HG02852 (cell line): Measurements from ENCODE around the gene SLC35E3.

Source experiments
- ATAC-seq: cut with Tn5 transposase; IDR thresholded peaks from one replicate; pipeline ENCODE4 v1.9.1; 2021; ENCODE audit warnings: mild to moderate bottlenecking, moderate library complexity; ENCODE audit not compliant: unreplicated experiment

SLC35E3 gene

DNA sequence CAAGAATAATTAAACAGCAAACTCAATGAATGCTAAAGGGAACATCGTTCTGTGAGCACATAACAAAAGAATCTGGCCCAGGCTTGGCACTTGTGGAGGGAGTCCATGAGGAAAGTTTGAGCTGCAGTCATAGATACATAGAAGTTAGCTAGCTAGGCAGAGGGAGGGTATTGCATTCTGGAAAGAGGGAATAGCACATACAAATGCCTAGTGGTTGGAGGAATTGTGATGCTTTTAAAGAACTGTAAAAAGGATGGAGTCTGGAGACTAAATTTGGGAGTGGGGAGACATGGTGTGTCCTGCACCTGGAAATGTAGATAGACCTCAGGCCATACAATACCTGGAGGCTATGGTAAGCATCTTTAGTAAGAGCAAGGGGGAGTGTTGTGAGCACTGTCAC, 24.0 kb downstream of the SLC35E3 start:
- no peak for ATAC-seq

DNA sequence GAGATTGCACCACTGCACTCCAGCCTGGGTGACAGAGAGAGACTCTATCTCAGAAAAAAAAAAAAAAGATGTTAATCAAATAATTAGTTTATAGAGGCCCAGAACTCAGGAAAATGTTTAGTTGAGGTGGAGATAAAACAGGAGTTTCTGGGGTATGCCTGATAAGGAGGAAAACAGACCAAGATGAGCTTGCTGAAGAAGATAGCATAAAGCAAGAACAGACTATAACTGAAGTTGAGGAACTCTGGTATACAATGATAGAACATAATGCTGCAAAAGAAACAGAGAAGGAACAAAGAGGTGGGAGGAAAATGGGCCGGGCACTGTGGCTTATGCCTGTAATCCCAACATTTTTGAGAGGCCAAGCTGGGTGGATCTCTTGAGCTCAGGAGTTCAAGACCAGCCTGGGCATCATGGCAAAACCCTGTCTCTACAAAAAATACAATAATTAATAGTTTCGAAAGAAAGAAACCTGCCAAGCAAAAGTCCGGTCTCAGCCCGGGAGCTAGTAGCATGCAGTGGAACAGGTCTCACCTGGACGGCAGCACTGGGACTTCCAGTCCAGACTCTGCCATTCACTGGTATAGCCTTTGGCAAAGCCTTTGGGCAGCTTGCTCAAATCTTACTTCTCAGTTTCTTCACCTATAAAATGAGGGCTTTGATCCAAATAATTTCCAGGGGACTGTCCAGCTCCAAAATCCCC, 25.4 kb downstream of the SLC35E3 start:
- ATAC-seq, result no peak

DNA sequence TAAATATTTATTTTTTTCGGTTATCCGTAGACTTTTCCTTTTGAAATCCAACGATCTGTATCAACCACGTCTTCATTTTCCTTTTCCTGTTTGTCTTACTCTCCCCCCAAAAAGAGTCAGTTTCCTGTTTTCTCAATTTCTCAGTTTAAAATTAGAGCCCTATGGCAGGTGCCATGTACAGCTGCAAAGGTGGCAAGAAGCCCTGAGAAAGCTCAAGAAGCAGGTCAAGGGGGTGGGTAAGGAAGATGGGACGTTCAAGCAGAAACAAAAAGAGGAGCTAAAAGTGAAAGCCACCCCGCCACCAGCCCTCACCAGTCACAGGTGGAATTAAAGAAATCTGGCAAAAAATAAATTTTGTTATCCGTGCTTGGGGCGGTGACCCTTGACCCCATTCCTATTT, 26.7 kb downstream of the SLC35E3 start:
- no peak for ATAC-seq

DNA sequence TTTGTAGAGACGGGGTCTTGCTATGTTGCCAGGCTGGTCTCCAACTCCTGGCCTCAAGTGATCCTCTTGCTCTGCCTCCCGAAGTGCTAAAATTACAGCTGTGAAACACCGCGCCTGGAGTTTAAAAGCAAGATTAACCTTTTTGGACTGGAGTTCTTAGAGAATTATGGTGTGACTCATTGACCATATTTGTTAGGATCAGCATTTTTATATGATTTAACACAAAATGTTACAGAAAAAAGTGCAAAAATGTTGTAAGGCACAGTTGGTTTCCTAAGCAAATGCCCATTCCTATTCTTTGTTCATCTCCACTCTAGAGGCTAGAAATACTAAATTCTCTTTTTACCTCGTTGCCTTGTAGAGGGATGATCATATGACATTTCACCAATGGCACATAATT, 27.6 kb downstream of the SLC35E3 start:
- no peak for ATAC-seq

DNA sequence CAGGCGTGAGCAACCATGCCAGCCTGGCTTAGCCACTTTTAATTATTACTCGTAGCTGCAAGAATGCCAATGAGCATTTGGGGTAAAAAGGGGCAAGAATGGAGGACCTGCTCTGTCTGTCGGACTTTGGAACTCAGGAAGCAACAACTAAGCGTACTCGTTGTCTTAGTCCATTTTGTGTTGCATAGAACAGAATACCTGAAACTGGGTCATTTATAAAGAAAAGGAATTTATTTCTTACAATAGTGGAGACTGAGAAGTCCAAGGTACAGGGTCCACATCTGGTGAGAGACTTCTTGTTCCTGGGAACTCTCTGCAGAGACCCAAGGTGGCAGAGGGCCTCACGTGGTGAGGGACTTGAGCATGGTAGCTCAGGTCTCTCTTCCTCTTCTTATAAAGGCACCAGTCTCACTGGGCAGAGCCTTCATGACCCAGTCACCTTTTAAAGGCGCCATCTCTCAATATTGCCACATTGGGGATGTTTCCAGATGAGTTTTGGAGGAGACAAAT, 29.2 kb downstream of the SLC35E3 start:
- ATAC-seq, result no peak

DNA sequence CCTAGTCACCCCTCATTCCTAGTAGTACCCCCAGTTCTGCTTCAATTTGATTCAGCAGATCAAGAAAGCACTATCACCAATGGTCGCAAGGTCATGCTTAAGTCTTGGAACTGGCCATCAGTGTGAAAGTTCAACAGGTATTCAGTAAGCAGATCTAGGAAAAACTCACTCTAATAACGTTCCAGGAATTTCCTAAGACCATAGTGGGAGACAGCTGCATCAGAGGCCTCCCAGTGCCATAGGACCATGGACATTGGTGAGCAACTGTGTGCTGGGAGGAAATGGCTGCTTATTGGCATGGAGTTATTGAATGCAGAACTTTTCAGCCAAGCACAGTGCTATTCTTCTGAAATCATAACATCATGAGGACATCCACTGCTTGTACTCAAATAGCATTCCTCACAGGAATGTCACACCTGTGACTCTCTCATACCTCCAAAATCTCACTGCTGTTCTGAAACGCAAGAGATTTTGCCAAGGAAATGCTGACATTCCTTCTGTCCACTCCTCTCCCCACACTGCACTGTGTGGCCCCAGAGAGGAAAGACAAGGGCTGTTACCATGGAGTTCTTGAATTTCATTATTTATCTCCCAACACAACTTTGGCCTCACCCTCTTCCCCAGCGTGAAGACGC, 31.1 kb downstream of the SLC35E3 start:
- ATAC-seq, result no peak

DNA sequence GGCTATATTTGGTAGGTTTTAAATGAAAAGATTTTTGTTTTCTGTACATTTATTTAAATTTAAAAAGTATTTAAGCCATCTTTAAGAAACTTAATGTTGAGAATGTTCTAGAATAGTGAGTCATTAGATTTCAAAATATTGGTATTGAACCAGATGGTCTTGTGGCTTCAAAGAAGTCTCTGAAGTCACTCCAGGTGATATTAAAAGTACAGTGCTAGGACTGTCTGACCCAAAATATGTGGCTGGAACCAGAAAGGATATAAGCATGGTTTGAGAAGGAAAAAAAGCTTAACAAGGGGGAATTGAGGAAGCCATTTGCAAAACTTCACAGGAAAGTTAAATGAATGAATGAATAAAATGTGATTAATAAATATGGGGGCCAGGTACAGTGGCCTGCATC, 33.3 kb downstream of the SLC35E3 start:
- ATAC-seq, result no peak

DNA sequence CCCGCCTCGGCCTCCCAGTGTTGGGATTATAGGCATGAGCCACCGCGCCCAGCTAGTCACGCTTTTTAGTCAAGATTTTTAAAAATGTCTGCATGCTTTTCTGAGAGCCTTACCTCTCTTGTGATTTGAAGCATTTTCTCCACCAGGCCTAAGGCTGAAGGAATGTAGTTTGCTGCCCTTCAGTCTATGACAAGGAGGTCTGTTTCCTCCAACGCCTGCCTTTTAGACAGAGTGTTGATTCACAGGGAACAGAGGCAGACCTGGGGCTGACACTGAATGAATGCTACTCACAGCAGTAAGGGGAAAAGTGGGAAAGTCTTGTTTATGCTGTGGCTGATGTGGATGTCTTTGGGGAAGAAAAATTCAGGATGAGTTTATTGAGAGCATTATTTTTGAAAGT, 34.8 kb downstream of the SLC35E3 start:
- ATAC-seq, result no peak

DNA sequence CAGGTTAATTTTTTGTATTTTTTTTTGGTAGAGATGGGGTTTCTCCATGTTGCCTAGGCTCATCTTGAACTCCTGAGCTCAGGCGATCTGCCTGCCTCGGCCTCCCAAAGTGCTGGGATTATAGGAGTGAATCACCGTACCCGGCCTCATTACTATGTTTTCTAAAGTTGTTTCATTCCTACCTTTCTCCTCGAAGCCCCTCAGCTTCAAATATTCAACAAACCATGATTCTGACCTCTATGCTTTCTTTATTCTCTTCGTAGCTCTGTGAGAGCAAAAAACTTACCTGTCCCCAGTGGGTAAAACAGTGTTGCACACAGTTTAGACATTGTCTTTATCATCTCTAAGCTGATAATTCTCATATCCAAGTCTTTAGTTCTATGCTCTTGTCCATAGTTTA, 35.8 kb downstream of the SLC35E3 start:
- ATAC-seq, result no peak

DNA sequence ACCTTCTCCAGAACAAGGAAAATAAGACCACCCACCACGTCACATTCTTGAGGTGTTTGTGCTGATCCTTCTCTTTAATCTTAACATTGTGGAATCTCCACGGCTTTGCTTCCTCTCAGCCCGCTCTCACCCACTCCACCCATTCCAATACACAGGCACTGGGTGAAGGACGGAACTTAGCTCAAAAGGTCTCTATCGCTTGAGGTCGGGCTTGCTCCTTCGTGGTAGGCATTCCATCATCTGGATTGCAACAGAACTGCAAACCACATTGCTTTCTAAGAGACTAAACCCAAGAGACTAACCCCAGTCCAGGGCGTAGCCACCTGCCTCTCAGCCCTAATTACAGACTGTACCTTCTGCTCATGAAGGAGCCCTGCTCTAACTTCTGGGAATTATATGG, 38.0 kb downstream of the SLC35E3 start:
- no peak for ATAC-seq

DNA sequence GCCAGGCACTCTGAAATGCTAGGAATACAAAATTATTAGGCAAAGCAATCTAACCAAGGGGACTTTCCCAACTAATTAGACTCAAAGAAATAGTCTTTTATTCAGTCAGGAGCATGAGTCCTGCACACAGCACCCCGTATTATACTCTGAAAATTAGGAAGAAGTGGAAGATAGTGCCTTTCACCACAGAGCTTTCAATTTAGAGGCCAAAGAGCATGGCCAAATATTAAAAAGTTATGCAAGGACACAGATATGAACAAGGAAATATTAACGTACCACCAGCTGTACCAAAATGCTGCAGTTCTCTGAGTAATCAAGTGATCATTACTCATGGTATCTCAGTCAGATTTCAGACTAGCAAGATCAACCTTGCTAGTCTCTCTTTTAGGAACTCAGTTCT, 39.4 kb downstream of the SLC35E3 start:
- ATAC-seq, result no peak

DNA sequence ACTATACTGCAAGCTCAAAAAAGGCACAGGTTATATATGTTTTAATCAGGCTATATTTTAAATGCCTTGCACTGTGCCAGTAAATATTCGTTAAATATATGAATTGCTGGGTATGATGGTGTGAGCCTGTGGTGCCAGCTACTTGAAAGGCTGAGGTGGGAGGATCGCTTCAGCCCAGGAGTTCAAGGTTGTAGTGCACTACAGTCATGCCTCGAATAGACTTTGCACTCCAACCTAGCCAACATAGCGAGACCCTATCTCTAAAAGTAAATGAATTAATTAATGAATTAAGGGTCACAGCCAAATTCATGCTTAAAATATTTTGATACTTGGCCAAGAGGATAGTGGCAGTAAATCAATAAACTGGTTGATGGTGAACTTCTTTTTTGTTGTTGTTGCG, 39.8 kb downstream of the SLC35E3 start:
- ATAC-seq, result no peak

DNA sequence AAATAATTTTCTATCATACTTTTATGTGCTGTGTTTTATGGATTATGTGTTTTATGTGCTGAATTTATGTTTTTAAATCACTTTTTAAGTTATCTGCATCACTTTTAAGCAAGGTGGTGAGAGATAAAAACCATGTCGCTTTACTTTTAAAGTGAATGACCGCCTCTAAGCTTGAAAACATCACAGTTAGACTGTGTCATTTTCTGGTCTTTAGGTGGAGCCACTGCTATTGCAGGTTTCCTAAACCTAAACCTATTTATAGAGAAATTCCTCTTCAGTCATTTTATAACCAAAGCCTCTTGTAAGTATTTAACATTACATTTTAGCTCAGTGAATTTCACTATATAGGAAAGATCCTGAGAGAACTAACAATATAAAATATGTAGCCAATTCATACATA, 41.0 kb downstream of the SLC35E3 start:
- ATAC-seq, result no peak

DNA sequence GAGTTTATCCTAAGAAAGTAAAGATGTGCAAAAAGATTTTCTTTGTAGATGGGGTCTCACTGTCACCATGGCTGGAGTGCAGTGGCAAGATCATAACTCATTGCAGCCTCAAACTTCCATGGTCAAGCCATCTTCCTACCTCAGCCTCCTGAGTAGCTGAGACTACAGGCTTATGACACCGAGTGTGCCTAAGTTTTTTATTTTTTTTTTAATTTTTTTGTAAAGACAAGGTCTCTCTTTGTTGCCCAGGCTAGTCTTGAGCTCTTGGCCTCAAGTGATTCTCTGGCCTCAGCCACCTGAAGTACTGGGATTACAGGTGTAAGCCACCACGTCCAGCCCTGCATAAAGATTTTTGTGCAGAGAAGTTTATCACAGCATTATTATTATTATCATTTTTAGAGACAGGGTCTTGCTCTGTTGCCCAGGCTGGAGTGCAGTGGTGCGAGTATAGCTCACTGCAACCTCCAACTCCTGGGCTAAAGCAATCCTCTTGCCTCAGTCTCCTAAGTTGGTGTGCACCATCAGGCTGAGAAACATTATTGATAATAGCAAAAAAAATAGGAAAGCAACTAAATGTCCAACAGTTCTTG, 42.7 kb downstream of the SLC35E3 start:
- no peak for ATAC-seq

DNA sequence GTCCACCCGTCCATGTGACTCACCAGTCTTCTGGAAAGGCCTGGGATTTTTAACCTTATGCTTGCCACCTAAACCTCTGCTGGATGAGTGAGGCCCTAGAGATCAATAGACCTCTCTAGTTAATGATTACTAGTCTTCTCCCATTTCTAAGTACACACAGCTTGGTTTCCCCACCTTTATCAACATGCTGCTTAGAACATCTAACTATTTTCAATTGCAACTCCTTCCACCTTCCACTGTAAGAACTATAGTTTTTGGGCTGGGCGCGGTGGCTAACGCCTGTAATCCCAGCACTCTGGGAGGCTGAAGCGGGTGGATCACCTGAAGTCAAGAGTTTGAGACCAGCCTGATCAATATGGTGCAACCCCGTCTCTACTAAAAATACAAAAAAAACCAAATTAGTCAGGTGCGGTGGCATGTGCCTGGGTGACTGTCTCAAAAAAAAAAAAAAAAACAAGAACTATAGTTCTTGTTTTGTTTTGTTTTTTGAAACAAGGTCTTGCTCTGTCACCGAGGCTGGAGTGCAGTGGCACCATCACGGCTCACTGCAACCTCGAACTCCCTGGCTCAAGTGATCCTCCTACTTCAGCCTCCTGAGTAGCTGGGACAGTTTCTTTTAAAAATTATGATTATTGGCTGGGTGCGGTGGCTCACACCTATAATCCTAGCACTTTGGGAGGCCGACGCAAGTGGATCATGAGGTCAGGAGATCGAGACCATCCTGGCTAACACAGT, 43.3 kb downstream of the SLC35E3 start:
- no peak for ATAC-seq

DNA sequence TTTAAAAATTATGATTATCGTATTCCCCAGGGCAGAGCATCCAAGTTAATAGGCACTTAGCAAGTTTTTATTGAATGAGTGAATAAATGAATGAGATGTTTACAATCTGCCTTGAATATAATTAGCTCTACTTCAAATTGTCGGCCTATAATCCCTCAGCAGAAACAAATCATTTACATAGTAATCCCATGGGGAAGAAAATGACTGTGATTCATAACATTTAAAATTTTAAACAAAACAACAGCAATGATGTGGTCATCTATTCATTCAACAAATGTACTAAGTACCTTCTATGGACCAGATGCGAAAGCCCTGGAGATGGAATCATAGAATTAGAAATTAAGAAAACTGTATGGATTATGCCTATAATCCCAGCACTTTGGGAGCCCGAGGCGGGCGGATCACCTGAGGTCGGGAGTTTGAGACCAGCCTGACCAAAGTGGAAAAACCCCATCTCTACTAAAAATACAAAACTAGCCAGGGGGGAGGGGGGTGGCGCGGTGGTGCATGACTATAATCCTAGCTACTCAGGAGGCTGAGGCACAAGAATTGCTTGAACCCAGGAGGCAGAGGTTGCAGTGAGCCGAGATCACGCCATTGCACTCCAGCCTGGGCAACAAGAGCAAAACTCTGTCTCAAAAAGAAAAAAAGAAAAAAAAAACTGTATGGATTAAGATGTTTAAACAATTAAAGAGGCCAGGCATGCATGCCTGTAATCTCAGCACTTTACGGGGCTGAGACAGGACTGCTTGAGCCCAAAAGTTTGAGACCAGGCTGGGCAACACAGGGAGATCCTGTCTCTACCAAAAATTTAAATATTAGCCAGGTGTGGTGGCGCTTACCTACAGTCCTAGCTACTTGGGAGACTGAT, 44.3 kb downstream of the SLC35E3 start:
- ATAC-seq, result no peak

DNA sequence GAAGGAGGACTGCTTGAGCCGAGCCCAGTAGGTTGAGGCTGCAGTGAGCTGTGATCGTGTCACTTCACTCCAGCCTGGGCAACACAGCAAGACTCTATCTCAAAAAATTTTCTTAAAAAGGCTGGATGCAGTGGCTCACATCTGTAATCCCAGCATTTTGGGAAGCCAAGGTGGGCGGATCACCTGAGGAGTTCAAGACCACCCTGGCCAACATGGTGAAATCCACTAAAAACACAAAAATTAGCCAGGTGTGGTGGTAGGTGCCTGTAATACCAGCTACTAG, 44.9 kb downstream of the SLC35E3 start:
- no peak for ATAC-seq

DNA sequence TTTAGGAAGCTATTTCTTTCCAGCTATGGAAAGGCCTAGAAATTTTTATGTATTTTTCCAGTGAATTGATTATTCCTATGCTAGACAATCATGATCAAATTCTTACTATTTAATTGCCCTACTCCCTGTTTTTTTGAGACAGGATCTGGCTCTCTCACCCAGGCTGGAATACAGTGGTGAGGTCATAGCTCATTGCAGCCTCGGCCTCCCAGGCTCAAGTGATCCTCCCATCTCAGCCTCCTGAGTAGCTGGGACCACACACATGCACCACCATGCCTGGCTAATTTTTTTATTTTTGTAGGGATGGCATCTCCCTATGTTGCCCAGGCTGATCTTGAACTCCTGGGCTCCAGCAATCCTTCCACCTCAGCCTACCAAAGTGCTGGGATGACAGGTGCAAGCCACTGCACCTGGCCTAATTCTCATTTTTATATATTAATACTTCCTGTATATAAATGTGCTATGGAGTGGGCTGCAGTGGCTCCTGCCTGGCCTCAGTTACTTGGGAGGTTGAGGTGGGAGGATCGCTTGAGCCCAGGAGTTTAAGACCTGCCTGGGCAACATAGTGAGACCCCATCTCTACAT, 46.0 kb downstream of the SLC35E3 start:
- no peak for ATAC-seq

DNA sequence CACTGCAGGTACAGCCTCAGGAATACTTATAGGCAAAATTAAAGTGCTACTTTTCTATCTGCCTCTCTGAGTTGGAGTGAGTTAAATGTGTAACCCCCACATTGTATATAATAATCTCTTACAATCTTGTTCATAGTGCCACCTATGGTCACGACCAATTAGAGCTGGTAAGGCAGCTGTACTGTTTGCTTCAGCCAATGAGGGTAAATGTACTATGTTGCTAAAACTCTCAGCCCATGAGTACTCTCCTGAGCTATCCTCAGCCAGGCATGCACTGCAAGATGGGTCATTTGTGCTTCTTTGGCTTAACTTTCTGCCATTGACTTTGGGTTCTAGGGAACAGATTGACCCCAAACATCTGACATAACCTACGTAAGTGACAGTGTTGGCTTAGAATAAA, 47.0 kb downstream of the SLC35E3 start:
- ATAC-seq, result peak; percentile 88

DNA sequence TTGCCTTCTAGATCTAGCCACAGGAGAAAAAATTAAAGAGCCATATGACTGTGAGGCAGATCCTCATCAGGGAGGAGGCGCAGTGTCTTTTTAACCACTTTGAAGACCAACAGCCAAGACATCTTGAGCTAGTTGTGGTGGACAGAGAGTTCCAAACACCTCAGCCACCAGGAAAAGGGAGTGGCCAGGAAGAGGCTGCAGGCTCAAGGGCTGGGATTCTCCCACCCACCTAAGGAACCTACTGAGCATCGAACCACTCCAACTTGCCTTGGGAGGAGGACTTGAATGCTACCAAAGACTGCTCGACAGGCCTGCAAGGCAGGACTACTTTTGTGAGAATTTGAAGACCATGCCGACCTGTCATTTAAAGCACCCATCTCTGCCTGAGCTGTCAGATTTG, 47.5 kb downstream of the SLC35E3 start:
- no peak for ATAC-seq
